ENCODE measurements around the gene KRTAP3-3.

Gene KRTAP3-3

GRCh38 chr17:40984226-40984625 is 9.7 kb downstream of the KRTAP3-3 start, which contains the start of gene KRT40:
KRT40 (minus strand) TSS chr17:40984326; CDS start chr17:40984273, 53 bp downstream.
- TF ChIP-seq CTCF (IDR thresholded peaks at IDR 0.05; ENCODE audit: low read depth, low read length): no peak
- Histone ChIP-seq H3K4me1 (no peaks in the 10 kb centered on the region), H3K4me3 (ENCODE audit: low read depth, low read length) (no peak within 1 kb of the TSS), H3K9me3 (no peaks in the 10 kb centered on the region), H3K36me3 (no peaks in the 10 kb centered on the region), H3K27me3 (peaks cover 17% of the 10 kb centered on the region)
- DNase-seq: no peak

GRCh38 chr17:40981115-40981514 is 12.8 kb downstream of the KRTAP3-3 start:
- TF ChIP-seq CTCF (IDR thresholded peaks at IDR 0.05; ENCODE audit: low read depth, low read length): no peak
- Histone ChIP-seq H3K4me1 (no peaks in the 10 kb centered on the region), H3K4me3 (ENCODE audit: low read depth, low read length) (no peak overlapping the region), H3K9me3 (no peaks in the 10 kb centered on the region), H3K27me3 (peaks cover 21% of the 10 kb centered on the region), H3K36me3 (no peaks in the 10 kb centered on the region)
- no peak for DNase-seq

GRCh38 chr17:40980596-40980995 is 13.4 kb downstream of the KRTAP3-3 start:
- Histone ChIP-seq H3K9me3 (no peaks in the 10 kb centered on the region), H3K27me3 (peaks cover 24% of the 10 kb centered on the region), H3K4me3 (ENCODE audit: low read depth, low read length) (no peak overlapping the region), H3K36me3 (no peaks in the 10 kb centered on the region), H3K4me1 (no peaks in the 10 kb centered on the region)
- no peak for TF ChIP-seq CTCF (IDR thresholded peaks at IDR 0.05; ENCODE audit: low read depth, low read length)
- no peak for DNase-seq

GRCh38 chr17:40980117-40980516 is 13.8 kb downstream of the KRTAP3-3 start:
- Histone ChIP-seq H3K4me1 (no peaks in the 10 kb centered on the region), H3K27me3 (peaks cover 26% of the 10 kb centered on the region), H3K36me3 (no peaks in the 10 kb centered on the region), H3K9me3 (no peaks in the 10 kb centered on the region), H3K4me3 (ENCODE audit: low read depth, low read length) (no peak overlapping the region)
- no peak for TF ChIP-seq CTCF (IDR thresholded peaks at IDR 0.05; ENCODE audit: low read depth, low read length)
- no peak for DNase-seq

- no peaks in the 10 kb centered on the region for H3K4me1 ChIP-seq
- H3K27me3 ChIP-seq: peaks cover 21% of the 10 kb centered on the region
- no peak for DNase-seq
- no peak overlapping the region for H3K4me3 ChIP-seq (ENCODE audit: low read depth, low read length)
- no peaks in the 10 kb centered on the region for H3K9me3 ChIP-seq
- TF ChIP-seq CTCF (IDR thresholded peaks at IDR 0.05; ENCODE audit: low read depth, low read length): no peak
- H3K36me3 ChIP-seq: no peaks in the 10 kb centered on the region
Measured at GRCh38 chr17:40978575-40979151, 15.3 kb downstream of the KRTAP3-3 start.

GRCh38 chr17:40975516-40975915 is 18.4 kb downstream of the KRTAP3-3 start:
- H3K9me3 ChIP-seq: no peaks in the 10 kb centered on the region
- no peak for TF ChIP-seq CTCF (IDR thresholded peaks at IDR 0.05; ENCODE audit: low read depth, low read length)
- H3K4me3 ChIP-seq (ENCODE audit: low read depth, low read length): no peak overlapping the region
- H3K36me3 ChIP-seq: no peaks in the 10 kb centered on the region
- no peaks in the 10 kb centered on the region for H3K4me1 ChIP-seq
- no peak for DNase-seq
- H3K27me3 ChIP-seq: peaks cover 26% of the 10 kb centered on the region
